ENCODE data around the gene PRELP. TPM values are rescaled to one million over a fixed set of nuclear protein-coding genes. Genes with fewer than 3 reads are reported as not detected.

Gene PRELP
- total RNA-seq, 4 donors from 2014 or later, result 15.4 to 35.2 (median 23.3) TPM

DNA sequence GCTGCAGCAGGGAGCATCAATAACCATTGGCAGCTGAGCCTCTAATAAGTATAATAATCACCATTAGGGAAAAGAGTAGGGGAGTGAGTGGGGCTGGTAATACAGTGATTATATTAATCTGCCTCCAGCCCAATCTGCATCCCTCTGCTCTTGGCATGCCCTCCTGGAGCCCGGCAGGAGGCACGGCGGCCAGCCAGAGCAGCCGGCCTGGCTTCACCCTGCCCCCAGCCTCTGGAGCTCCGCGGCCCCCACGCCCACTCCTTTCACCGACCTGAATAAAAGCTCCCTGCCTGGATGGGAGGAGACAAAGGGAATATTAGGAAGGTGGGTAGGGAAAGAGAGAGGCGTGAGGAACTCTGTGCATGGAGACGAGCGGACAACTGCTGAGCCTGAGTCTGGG, 46.6 kb downstream of the PRELP start:
- DNase-seq, result no peak
- intact Hi-C loops (cut with DNase I; ENCODE audit: low total_unique reads) (no loop called here), in situ Hi-C loops (cut with MboI; ENCODE audit: low pct_ligation_motif_present in 1 of 4, low pct_unique_long_range_greater_than_20kb in 1 of 4, low sequenced_read_pairs in 3 of 4) (no loop called here)
- no peaks in the 10 kb centered on the region for H3K27me3 ChIP-seq
- no peaks in the 10 kb centered on the region for H3K9me3 ChIP-seq
- 72 to 74% methylated on average over 10 to 11 of the region's 11 CpGs for WGBS, 2 donors (ENCODE audit: low coverage in 1 of 2)
- no peak for TF ChIP-seq POLR2A (IDR thresholded peaks at IDR 0.05)
- no peak for TF ChIP-seq POLR2AphosphoS5 (IDR thresholded peaks at IDR 0.05)
- TF ChIP-seq, protein P1, sequence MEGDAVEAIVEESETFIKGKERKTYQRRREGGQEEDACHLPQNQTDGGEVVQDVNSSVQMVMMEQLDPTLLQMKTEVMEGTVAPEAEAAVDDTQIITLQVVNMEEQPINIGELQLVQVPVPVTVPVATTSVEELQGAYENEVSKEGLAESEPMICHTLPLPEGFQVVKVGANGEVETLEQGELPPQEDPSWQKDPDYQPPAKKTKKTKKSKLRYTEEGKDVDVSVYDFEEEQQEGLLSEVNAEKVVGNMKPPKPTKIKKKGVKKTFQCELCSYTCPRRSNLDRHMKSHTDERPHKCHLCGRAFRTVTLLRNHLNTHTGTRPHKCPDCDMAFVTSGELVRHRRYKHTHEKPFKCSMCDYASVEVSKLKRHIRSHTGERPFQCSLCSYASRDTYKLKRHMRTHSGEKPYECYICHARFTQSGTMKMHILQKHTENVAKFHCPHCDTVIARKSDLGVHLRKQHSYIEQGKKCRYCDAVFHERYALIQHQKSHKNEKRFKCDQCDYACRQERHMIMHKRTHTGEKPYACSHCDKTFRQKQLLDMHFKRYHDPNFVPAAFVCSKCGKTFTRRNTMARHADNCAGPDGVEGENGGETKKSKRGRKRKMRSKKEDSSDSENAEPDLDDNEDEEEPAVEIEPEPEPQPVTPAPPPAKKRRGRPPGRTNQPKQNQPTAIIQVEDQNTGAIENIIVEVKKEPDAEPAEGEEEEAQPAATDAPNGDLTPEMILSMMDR (IDR thresholded peaks at IDR 0.05), result no peak
- TF ChIP-seq EP300 (IDR thresholded peaks at IDR 0.05; ENCODE audit: low read depth), result no peak
- H3K4me3 ChIP-seq, result no peak overlapping the region
- no peak overlapping the region for H3K27ac ChIP-seq
- peaks cover 0 to 18% (median 9%) of the 10 kb centered on the region in 4 donors for H3K4me1 ChIP-seq
- H3K36me3 ChIP-seq, result no peaks in the 10 kb centered on the region

DNA sequence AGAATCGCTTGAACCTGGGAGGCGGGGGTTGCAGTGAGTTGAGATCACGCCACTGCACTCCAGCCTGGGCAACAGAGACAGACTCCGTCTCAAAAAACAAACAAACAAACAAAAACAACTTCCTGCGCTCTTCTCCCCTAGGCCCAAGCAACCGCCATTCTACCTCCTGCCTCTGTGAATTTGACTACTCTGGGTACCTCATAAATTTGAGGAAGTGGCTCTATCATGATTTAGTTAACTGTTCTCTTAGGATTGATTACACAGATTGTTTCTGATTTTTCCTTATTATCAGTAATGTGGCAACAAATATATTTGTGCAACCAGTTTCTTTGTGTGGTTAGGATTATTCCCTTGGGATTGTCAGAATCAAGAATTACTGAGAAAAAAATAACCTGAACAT, 48.1 kb downstream of the PRELP start:
- intact Hi-C loops (cut with DNase I; ENCODE audit: low total_unique reads) (no loop called here), in situ Hi-C loops (cut with MboI; ENCODE audit: low pct_ligation_motif_present in 1 of 4, low pct_unique_long_range_greater_than_20kb in 1 of 4, low sequenced_read_pairs in 3 of 4) (no loop called here)
- Histone ChIP-seq H3K36me3 (no peaks in the 10 kb centered on the region), H3K27ac (peak overlapping the region in 3 of 4 donors; percentile 0 to 31 (median 2)), H3K4me3 (no peak overlapping the region), H3K4me1 (peaks cover 0 to 18% (median 9%) of the 10 kb centered on the region in 4 donors), H3K9me3 (no peaks in the 10 kb centered on the region), H3K27me3 (no peaks in the 10 kb centered on the region)
- no peak for DNase-seq
- 93 to 100% methylated on average over 1 to 6 of the region's 6 CpGs for WGBS, 2 donors (ENCODE audit: low coverage in 1 of 2)
- TF ChIP-seq, protein P1 (IDR thresholded peaks at IDR 0.05), result no peak
- TF ChIP-seq POLR2A (IDR thresholded peaks at IDR 0.05) (no peak), POLR2AphosphoS5 (IDR thresholded peaks at IDR 0.05) (no peak), EP300 (IDR thresholded peaks at IDR 0.05; ENCODE audit: low read depth) (no peak)

DNA sequence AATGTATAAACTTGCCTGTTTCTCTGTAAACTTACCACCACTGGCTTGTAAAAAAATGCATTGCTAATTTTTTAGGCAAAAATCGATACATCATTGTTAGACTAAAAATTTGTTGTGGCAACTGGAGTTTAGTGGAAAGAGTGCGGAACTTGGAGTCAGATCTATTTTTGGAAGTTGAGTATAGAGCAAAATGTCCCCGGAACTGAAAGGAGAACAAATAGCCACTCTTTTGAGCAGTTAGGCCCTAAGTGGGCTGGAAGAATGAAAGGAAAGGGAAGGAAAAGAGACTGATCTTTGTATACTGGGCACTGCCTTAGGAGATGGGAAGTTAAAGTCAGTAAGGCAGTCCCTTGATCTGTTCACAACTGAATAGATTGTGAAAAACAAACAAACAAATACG, 48.5 kb downstream of the PRELP start:
- Histone ChIP-seq H3K4me1 (peaks cover 0 to 18% (median 9%) of the 10 kb centered on the region in 4 donors), H3K36me3 (no peaks in the 10 kb centered on the region), H3K9me3 (no peaks in the 10 kb centered on the region), H3K27ac (peak overlapping the region; percentile 0 to 34 (median 16)), H3K4me3 (no peak overlapping the region), H3K27me3 (no peaks in the 10 kb centered on the region)
- intact Hi-C loops (cut with DNase I; ENCODE audit: low total_unique reads), result no loop called here
- WGBS, 2 donors (ENCODE audit: low coverage in 1 of 2), result 78 to 82% methylated on average over 4 of the region's 4 CpGs
- no peak for TF ChIP-seq POLR2A (IDR thresholded peaks at IDR 0.05)
- TF ChIP-seq EP300 (IDR thresholded peaks at IDR 0.05; ENCODE audit: low read depth), result no peak
- TF ChIP-seq, protein P1 (IDR thresholded peaks at IDR 0.05), result no peak
- no peak for TF ChIP-seq POLR2AphosphoS5 (IDR thresholded peaks at IDR 0.05)
- in situ Hi-C loops (cut with MboI; ENCODE audit: low pct_ligation_motif_present in 1 of 4, low pct_unique_long_range_greater_than_20kb in 1 of 4, low sequenced_read_pairs in 3 of 4), result no loop called here
- DNase-seq, result no peak

DNA sequence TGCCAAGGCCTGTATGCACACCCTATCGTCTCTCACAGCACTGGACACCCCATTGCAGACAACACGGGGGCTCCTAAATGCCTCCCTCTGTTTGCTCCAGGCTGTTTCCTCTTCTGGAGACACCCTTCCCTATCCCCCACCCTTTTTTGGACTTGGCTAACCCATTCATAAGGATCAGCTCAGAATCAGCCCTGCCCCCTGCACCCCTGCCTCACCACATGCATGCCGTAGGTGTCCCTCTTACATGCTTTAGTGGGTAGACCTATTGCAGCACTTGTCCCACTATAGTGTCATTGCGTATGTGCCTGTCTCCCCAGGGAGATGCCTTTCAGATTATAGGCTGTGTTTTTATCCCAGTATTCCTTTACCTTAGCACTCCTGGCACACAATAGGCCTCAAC, 49.2 kb downstream of the PRELP start:
- Histone ChIP-seq H3K27ac (peak overlapping the region; percentile 0 to 34 (median 16)), H3K27me3 (no peaks in the 10 kb centered on the region), H3K9me3 (no peaks in the 10 kb centered on the region), H3K4me1 (peaks cover 0 to 18% (median 9%) of the 10 kb centered on the region in 4 donors), H3K36me3 (no peaks in the 10 kb centered on the region), H3K4me3 (no peak overlapping the region)
- intact Hi-C loops (cut with DNase I; ENCODE audit: low total_unique reads), result no loop called here
- TF ChIP-seq POLR2A (IDR thresholded peaks at IDR 0.05), result no peak
- TF ChIP-seq EP300 (IDR thresholded peaks at IDR 0.05; ENCODE audit: low read depth), result no peak
- no peak for TF ChIP-seq POLR2AphosphoS5 (IDR thresholded peaks at IDR 0.05)
- TF ChIP-seq, protein P1 (IDR thresholded peaks at IDR 0.05), result no peak
- WGBS, 2 donors (ENCODE audit: low coverage in 1 of 2), result 79 to 100% methylated on average over 2 to 4 of the region's 4 CpGs
- DNase-seq, result no peak
- in situ Hi-C loops (cut with MboI; ENCODE audit: low pct_ligation_motif_present in 1 of 4, low pct_unique_long_range_greater_than_20kb in 1 of 4, low sequenced_read_pairs in 3 of 4), result no loop called here

Measured in transverse colon (tissue), 4 donors.